Measurements from ENCODE around the gene HOXA1.
"Not testable (repeated sequence)": the region's sequence is repeated elsewhere in the genome, so short reads cannot be mapped to it uniquely, and the experiment has no call there.

The HOXA1 gene

GRCh38 chr7:27068259-27068658, 27.5 kb downstream of the HOXA1 start:
- Histone ChIP-seq H3K36me3 (ENCODE audit: insufficient read depth, low read depth, low read length) (no peaks in the 10 kb centered on the region), H3K4me1 (ENCODE audit: insufficient read depth, low read length) (no peaks in the 10 kb centered on the region), H3K4me3 (ENCODE audit: low read length) (no peak overlapping the region), H3K9me3 (ENCODE audit: insufficient read depth, low read depth, low read length) (no peaks in the 10 kb centered on the region), H3K27me3 (ENCODE audit: insufficient read depth, low read length) (no peaks in the 10 kb centered on the region), H3K27ac (ENCODE audit: low read length) (no peak overlapping the region), H3K9ac (ENCODE audit: low read depth, low read length) (no peak overlapping the region)

- no peaks in the 10 kb centered on the region for H3K27me3 ChIP-seq (ENCODE audit: insufficient read depth, low read length)
- H3K9me3 ChIP-seq (ENCODE audit: insufficient read depth, low read depth, low read length): no peaks in the 10 kb centered on the region
- no peak overlapping the region for H3K27ac ChIP-seq (ENCODE audit: low read length)
- H3K9ac ChIP-seq (ENCODE audit: low read depth, low read length): no peak overlapping the region
- H3K36me3 ChIP-seq (ENCODE audit: insufficient read depth, low read depth, low read length): no peaks in the 10 kb centered on the region
- H3K4me3 ChIP-seq (ENCODE audit: low read length): no peak overlapping the region
- H3K4me1 ChIP-seq (ENCODE audit: insufficient read depth, low read length): no peaks in the 10 kb centered on the region
These were observed 29.7 kb downstream of the HOXA1 start for GRCh38 chr7:27066148-27066547.

- Histone ChIP-seq H3K9me3 (ENCODE audit: insufficient read depth, low read depth, low read length) (no peaks in the 10 kb centered on the region), H3K9ac (ENCODE audit: low read depth, low read length) (no peak overlapping the region), H3K4me3 (ENCODE audit: low read length) (no peak overlapping the region), H3K27me3 (ENCODE audit: insufficient read depth, low read length) (no peaks in the 10 kb centered on the region), H3K4me1 (ENCODE audit: insufficient read depth, low read length) (no peaks in the 10 kb centered on the region), H3K36me3 (ENCODE audit: insufficient read depth, low read depth, low read length) (no peaks in the 10 kb centered on the region), H3K27ac (ENCODE audit: low read length) (no peak overlapping the region)
These were observed 30.1 kb downstream of the HOXA1 start for GRCh38 chr7:27065709-27066108.

GRCh38 chr7:27064661-27065060, 31.1 kb downstream of the HOXA1 start:
- no peak overlapping the region for H3K27ac ChIP-seq (ENCODE audit: low read length)
- no peaks in the 10 kb centered on the region for H3K36me3 ChIP-seq (ENCODE audit: insufficient read depth, low read depth, low read length)
- no peaks in the 10 kb centered on the region for H3K4me1 ChIP-seq (ENCODE audit: insufficient read depth, low read length)
- H3K4me3 ChIP-seq (ENCODE audit: low read length): no peak overlapping the region
- H3K9ac ChIP-seq (ENCODE audit: low read depth, low read length): no peak overlapping the region
- no peaks in the 10 kb centered on the region for H3K27me3 ChIP-seq (ENCODE audit: insufficient read depth, low read length)
- H3K9me3 ChIP-seq (ENCODE audit: insufficient read depth, low read depth, low read length): no peaks in the 10 kb centered on the region

- H3K4me1 ChIP-seq (ENCODE audit: insufficient read depth, low read length): no peaks in the 10 kb centered on the region
- no peak overlapping the region for H3K9ac ChIP-seq (ENCODE audit: low read depth, low read length)
- no peaks in the 10 kb centered on the region for H3K9me3 ChIP-seq (ENCODE audit: insufficient read depth, low read depth, low read length)
- H3K27ac ChIP-seq (ENCODE audit: low read length): no peak overlapping the region
- no peaks in the 10 kb centered on the region for H3K36me3 ChIP-seq (ENCODE audit: insufficient read depth, low read depth, low read length)
- H3K27me3 ChIP-seq (ENCODE audit: insufficient read depth, low read length): no peaks in the 10 kb centered on the region
- no peak overlapping the region for H3K4me3 ChIP-seq (ENCODE audit: low read length)
These were observed 31.6 kb downstream of the HOXA1 start for GRCh38 chr7:27064159-27064558.

DNA sequence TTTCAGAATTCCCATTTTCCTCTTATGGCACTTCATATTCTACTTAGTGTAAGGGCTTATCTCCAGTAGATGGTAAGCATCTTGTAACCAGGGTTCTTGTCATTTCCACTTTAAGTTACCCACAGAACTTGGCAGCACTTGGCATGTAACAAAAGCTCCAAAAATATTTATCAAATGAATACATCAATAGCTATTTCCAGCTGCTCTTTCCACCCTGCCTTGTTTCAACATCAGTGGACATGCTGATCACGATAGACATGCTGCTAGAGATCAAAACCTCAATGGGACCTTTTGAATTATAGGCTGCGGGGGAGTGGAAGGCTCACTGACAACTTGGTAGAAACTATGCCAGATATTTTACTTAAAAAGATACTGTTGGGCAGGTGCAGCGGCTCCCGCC, 32.9 kb downstream of the HOXA1 start:
- H3K9me3 ChIP-seq (ENCODE audit: insufficient read depth, low read depth, low read length): no peaks in the 10 kb centered on the region
- H3K4me3 ChIP-seq (ENCODE audit: low read length): no peak overlapping the region
- no peak overlapping the region for H3K27ac ChIP-seq (ENCODE audit: low read length)
- H3K4me1 ChIP-seq (ENCODE audit: insufficient read depth, low read length): no peaks in the 10 kb centered on the region
- H3K36me3 ChIP-seq (ENCODE audit: insufficient read depth, low read depth, low read length): no peaks in the 10 kb centered on the region
- H3K9ac ChIP-seq (ENCODE audit: low read depth, low read length): no peak overlapping the region
- no peaks in the 10 kb centered on the region for H3K27me3 ChIP-seq (ENCODE audit: insufficient read depth, low read length)

DNA sequence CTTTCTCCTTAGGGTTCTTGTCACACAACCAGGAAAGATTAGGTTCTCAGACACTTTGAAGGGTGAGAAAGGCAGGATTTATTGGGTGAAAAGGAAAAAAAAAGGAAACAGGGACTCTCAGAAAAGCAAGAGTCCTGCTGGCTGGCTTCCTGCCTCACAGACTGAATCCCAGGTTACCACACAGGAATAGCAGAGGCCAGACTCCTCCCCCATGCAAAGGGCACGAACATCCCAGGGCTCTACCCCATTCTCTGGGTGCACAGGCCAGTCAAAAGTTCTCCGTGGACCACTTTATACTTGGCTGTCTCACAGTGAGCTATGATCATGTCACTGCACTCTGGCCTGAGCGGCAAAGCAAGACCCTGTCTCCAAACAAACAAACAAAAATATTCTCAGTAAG, 42.6 kb downstream of the HOXA1 start:
- Histone ChIP-seq H3K36me3 (ENCODE audit: insufficient read depth, low read depth, low read length) (no peaks in the 10 kb centered on the region), H3K9me3 (ENCODE audit: insufficient read depth, low read depth, low read length) (no peaks in the 10 kb centered on the region), H3K27me3 (ENCODE audit: insufficient read depth, low read length) (no peaks in the 10 kb centered on the region), H3K4me1 (ENCODE audit: insufficient read depth, low read length) (peaks cover 4% of the 10 kb centered on the region; the same call in 1 of the 2 replicates), H3K27ac (ENCODE audit: low read length) (no peak overlapping the region), H3K4me3 (ENCODE audit: low read length) (no peak overlapping the region), H3K9ac (ENCODE audit: low read depth, low read length) (no peak overlapping the region)

DNA sequence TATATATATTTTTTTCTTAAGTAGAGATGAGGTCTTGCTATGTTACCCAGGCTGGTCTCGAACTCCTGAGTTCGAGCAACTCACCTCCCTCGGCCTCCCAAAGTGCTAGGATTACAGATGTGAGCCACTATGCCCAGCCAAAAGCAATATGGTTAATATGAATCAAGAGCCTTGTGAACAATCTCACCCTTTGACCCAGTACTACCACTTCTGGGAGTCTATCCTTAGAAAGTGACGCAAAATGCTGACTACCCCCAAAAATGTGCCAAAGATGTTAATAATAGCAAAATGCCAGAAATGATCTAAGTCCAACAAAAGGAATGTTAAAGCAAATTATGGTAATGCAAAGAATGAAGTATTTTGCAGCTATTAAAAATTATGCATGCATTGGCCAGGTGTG, 44.3 kb downstream of the HOXA1 start:
- Histone ChIP-seq H3K4me3 (ENCODE audit: low read length) (no peak overlapping the region), H3K9me3 (ENCODE audit: insufficient read depth, low read depth, low read length) (no peaks in the 10 kb centered on the region), H3K9ac (ENCODE audit: low read depth, low read length) (no peak overlapping the region), H3K36me3 (ENCODE audit: insufficient read depth, low read depth, low read length) (no peaks in the 10 kb centered on the region), H3K27me3 (ENCODE audit: insufficient read depth, low read length) (no peaks in the 10 kb centered on the region), H3K27ac (ENCODE audit: low read length) (no peak overlapping the region), H3K4me1 (ENCODE audit: insufficient read depth, low read length) (peaks cover 4% of the 10 kb centered on the region; the same call in 1 of the 2 replicates)

GRCh38 chr7:27048438-27048837, 47.4 kb downstream of the HOXA1 start:
- Histone ChIP-seq H3K4me1 (ENCODE audit: insufficient read depth, low read length) (peaks cover 4% of the 10 kb centered on the region; the same call in 1 of the 2 replicates), H3K9me3 (ENCODE audit: insufficient read depth, low read depth, low read length) (no peaks in the 10 kb centered on the region), H3K27ac (ENCODE audit: low read length) (no peak overlapping the region), H3K36me3 (ENCODE audit: insufficient read depth, low read depth, low read length) (no peaks in the 10 kb centered on the region), H3K4me3 (ENCODE audit: low read length) (no peak overlapping the region), H3K27me3 (ENCODE audit: insufficient read depth, low read length) (no peaks in the 10 kb centered on the region), H3K9ac (ENCODE audit: low read depth, low read length) (no peak overlapping the region)

GRCh38 chr7:27046854-27047549, 48.8 kb downstream of the HOXA1 start:
- Histone ChIP-seq H3K27ac (ENCODE audit: low read length) (no peak overlapping the region), H3K36me3 (ENCODE audit: insufficient read depth, low read depth, low read length) (no peaks in the 10 kb centered on the region), H3K4me1 (ENCODE audit: insufficient read depth, low read length) (no peaks in the 10 kb centered on the region), H3K4me3 (ENCODE audit: low read length) (no peak overlapping the region), H3K27me3 (ENCODE audit: insufficient read depth, low read length) (no peaks in the 10 kb centered on the region), H3K9ac (ENCODE audit: low read depth, low read length) (no peak overlapping the region), H3K9me3 (ENCODE audit: insufficient read depth, low read depth, low read length) (no peaks in the 10 kb centered on the region)

DNA sequence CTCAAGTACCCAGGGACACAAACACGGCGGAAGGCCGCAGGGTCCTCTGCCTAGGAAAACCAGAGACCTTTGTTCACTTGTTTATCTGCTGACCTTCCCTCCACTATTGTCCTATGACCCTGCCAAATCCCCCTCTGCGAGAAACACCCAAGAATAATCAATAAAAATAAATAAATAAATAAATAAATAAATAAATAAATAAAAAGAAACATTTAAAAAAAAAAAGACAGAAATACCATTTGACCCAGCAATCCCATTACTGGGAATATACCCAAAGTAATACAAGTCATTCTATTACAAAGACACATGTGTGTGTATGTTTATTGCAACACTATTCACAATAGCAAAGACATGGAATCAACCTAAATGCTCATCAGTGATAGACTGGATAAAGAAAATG, 49.8 kb downstream of the HOXA1 start:
- H3K4me1 ChIP-seq (ENCODE audit: insufficient read depth, low read length); H3K36me3 ChIP-seq (ENCODE audit: insufficient read depth, low read depth, low read length); H3K27ac ChIP-seq (ENCODE audit: low read length); H3K9ac ChIP-seq (ENCODE audit: low read depth, low read length); H3K4me3 ChIP-seq (ENCODE audit: low read length); H3K9me3 ChIP-seq (ENCODE audit: insufficient read depth, low read depth, low read length); H3K27me3 ChIP-seq (ENCODE audit: insufficient read depth, low read length): not testable (repeated sequence)

GRCh38 chr7:27045066-27045465, 50.7 kb downstream of the HOXA1 start:
- not testable (repeated sequence) for H3K36me3 ChIP-seq (ENCODE audit: insufficient read depth, low read depth, low read length); H3K4me3 ChIP-seq (ENCODE audit: low read length); H3K27ac ChIP-seq (ENCODE audit: low read length); H3K27me3 ChIP-seq (ENCODE audit: insufficient read depth, low read length); H3K9me3 ChIP-seq (ENCODE audit: insufficient read depth, low read depth, low read length); H3K4me1 ChIP-seq (ENCODE audit: insufficient read depth, low read length); H3K9ac ChIP-seq (ENCODE audit: low read depth, low read length)
